K562 (cell line): ENCODE data around the gene DPYSL3.

Experiments used
- ATF7 ChIP-seq: fragments of 450-650 bp; IDR thresholded peaks from 2 replicates; pipeline ENCODE4 v1.7.1; 2014; ENCODE audit warnings: mild to moderate bottlenecking, moderate library complexity
- CTCF ChIP-seq, 3 experiments: IDR thresholded peaks in 2 of 3; conservative IDR thresholded peaks in 1 of 3; 2 replicates each; pipeline ENCODE4 v1.5.1; 2011 to 2012; ENCODE audit warnings: low read length in 3 of 3, mild to moderate bottlenecking in 3 of 3, control low read depth in 2 of 3, improper control_type of control experiment in 1 of 3, inconsistent platforms in 1 of 3, low read depth in 1 of 3, mixed read lengths in 1 of 3, moderate library complexity in 1 of 3; ENCODE audit not compliant: insufficient read depth in 2 of 3
- EP300 ChIP-seq: IDR thresholded peaks from 2 replicates; pipeline ENCODE4 v1.6.1; 2012; ENCODE audit warnings: low read length, improper control_type of control experiment
- HNRNPUL1 ChIP-seq: fragments of 200-400 bp; formaldehyde crosslinking; IDR thresholded peaks from 2 replicates; pipeline ENCODE4 v1.6.1; 2017; ENCODE audit warnings: low read length
- NCOR1 ChIP-seq: fragments of 450-650 bp; IDR thresholded peaks from 2 replicates; pipeline ENCODE4 v1.6.1; 2016; ENCODE audit warnings: mild to moderate bottlenecking, moderate library complexity
- STAT5B ChIP-seq: fragments of 250-450 bp; sonication (Bioruptor Pico); IDR thresholded peaks from 2 replicates; pipeline ENCODE4 v1.8.0; 2021; ENCODE audit warnings: mild to moderate bottlenecking, inconsistent platforms
- ZC3H11A ChIP-seq: IDR thresholded peaks from 2 replicates; pipeline ENCODE4 v1.6.1; 2012; ENCODE audit warnings: low read depth, low read length, improper control_type of control experiment
- ZEB2 ChIP-seq: fragments of 450-650 bp; IDR thresholded peaks from 2 replicates; pipeline ENCODE4 v1.6.1; 2016
- ZNF668 ChIP-seq: fragments of 250-450 bp; sonication (Bioruptor Pico); IDR thresholded peaks from 2 replicates; pipeline ENCODE4 v1.8.0; 2022; ENCODE audit warnings: mild to moderate bottlenecking, inconsistent platforms

GRCh38 chr5:147377682-147378081 is 132.2 kb downstream of the DPYSL3 start:
- TF ChIP-seq EP300 (no peak), ATF7 (no peak), ZNF668 (CRISPR knock-in tag) (no peak), CTCF (IDR thresholded peaks at IDR 0.05 in 2 of 3, conservative IDR thresholded peaks at IDR 0.05 in 1 of 3; ENCODE audit: insufficient read depth in 2 of 3, low read depth in 1 of 3, low read length in 3 of 3) (no peak), NCOR1 (no peak), STAT5B (no peak), ZC3H11A (no peak), ZEB2 (no peak), HNRNPUL1 (no peak)
